VCaP (cell line): ENCODE data around the gene PHGDH.

Experiments used
- H3K27ac ChIP-seq: fragments of 450-650 bp; 2 replicates; pipeline ENCODE4 v1.5.1; 2017
- TF ChIP-seq, protein P1 (sequence below): fragments of 450-650 bp; conservative IDR thresholded peaks from 2 replicates; pipeline ENCODE4 v1.5.1; 2017; ENCODE audit warnings: mild to moderate bottlenecking, moderate library complexity

Gene PHGDH

DNA sequence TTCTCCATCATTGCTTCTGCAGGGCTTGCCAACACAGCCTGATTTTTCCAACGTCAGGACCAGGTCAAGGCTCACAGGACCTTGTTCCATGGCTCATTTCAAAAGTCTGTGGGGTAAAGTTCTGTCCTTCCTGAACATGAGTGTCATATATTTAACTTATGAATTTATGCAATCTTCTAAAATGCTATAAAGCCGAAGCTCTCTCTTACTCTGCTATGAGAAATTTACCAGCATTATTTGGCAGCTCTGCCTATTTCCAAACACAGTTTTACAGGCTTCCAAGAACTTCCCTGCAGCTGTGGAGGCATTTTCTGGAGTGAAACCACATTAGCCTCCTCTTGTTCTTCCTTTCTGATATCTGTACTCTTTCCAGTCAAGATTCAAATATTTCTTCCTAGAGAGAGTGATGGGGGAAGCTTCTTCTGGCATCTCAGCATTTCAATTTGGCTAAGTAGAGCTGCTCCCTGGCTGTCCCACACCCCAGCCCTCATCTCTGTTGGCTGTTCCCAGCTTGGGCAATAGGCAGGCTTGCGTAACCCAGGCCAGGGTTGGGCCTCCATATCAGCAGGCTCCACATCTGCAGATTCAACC lies 72.6 kb downstream of the PHGDH start:
- TF ChIP-seq, protein P1, sequence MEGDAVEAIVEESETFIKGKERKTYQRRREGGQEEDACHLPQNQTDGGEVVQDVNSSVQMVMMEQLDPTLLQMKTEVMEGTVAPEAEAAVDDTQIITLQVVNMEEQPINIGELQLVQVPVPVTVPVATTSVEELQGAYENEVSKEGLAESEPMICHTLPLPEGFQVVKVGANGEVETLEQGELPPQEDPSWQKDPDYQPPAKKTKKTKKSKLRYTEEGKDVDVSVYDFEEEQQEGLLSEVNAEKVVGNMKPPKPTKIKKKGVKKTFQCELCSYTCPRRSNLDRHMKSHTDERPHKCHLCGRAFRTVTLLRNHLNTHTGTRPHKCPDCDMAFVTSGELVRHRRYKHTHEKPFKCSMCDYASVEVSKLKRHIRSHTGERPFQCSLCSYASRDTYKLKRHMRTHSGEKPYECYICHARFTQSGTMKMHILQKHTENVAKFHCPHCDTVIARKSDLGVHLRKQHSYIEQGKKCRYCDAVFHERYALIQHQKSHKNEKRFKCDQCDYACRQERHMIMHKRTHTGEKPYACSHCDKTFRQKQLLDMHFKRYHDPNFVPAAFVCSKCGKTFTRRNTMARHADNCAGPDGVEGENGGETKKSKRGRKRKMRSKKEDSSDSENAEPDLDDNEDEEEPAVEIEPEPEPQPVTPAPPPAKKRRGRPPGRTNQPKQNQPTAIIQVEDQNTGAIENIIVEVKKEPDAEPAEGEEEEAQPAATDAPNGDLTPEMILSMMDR: no peak
- peak overlapping the region; percentile 31 for H3K27ac ChIP-seq

DNA sequence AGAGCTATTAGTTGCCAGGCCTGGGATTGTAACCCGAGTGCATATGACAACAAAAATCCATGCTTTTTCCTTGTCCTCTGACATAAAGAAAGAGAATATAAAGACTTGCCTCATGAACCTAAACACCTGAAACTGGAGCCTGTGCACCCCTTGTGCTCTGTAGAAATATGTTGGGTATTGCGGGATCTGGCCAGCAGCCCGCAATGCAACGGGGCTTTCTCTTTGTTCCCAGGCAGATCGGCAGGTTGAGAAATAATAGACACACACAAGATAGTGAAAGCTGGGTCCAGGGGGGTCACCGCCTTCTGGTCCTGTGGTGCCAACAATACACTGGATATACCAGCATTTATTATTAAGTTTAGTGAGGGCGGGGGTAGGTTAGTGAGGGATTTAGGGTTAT lies 74.3 kb downstream of the PHGDH start:
- H3K27ac ChIP-seq: peak overlapping the region; percentile 25; the same call in 1 of the 2 replicates

DNA sequence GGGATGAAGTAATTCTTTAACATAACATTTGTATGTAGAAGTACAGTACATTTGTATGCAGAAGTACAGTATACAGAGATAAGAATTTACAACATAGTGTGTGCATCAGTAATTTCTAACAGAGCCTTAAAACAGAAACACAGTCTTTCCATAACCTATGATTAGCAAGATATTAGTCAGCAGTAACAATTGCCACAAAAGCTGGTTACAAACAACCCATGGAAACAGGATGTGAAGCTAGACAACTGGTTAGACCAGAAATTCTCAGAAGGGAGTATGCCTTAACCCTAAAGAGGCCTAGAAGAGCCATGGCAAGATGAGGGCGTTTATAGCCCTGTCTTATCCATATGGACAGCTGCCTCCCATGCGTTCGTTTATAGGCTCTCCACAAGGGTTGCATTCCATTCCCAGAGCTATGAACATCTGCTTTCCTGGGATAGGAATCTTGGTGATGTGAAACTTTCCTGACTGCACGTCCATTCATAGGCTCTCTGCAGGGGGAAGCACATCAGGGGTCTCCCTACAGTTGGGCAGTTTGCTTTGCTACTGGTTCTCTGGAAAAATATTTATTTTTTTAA lies 74.8 kb downstream of the PHGDH start:
- peak overlapping the region; percentile 25; the same call in 1 of the 2 replicates for H3K27ac ChIP-seq

DNA sequence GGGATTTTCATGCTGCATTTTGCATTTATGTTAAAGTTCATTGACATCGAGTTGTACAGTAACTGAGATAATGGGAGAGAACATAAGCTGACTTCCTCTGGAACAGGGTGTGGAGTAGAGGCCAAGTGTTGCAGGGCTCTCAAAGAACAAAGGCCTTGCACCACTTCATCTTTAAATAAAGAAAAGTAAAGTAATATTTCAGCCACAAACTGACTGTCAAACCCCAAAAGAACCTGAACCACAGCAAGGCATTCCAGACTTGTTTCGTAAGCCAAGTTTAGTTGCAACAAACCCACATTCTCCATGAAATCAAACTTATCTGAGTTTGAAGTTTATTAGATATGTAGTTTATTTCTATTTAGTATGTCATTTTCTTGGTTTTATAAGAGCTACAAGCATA lies 76.0 kb downstream of the PHGDH start:
- no peak overlapping the region for H3K27ac ChIP-seq
- TF ChIP-seq, protein P1: no peak

DNA sequence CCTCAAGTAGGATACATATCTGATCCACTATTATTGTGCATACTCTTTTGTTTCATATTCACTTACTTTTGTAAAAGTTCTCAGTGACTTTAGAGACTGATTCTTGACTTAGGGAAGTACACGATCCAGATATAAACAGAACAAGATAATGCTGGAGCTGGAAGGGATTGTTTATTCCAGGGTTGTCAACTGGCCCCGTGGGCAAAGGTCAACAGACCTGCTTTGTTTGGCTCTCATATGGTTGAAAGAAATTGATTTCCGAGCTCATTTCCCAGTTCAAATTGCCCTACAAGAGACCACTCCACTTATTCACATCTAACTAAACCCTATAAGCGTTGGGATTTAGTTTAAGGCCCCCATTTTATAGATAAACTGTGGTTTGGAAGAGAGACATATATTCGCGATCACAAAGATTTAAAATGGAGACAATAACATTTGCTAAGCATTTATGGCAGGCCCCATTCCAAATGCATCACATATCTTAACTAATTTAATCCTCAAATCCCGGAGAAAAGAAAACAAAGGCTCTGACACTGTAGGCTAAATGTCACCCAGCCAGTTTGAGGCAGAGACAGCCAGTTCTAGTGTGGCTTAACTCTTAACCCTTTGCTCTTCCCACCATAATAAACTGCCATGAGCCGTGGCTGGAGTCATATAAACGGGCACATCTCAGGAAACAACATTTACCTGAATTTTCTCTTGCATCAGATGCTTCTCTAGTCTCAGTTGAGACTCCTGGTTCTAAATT lies 78.9 kb downstream of the PHGDH start:
- H3K27ac ChIP-seq: no peak overlapping the region
- TF ChIP-seq, protein P1: no peak

DNA sequence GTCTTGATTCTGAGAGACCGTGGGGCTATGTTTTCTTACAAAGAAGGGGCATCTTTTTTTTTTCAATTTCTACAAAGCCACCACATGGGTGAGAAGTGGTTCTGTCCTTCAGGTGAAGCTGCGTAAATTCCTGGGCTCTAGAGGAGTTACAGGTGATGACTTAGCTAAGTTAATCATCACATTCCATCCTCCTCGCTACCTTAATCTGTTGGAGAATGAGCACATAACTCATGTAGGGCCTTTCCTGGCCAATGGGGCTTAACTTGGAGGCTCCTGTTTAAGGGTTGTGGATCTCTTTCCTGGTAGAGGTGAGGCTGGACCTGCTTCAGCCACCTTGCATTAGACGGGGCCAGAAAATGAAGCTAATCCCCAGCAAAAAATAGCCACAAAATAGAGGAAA lies 79.6 kb downstream of the PHGDH start:
- TF ChIP-seq, protein P1: no peak
- H3K27ac ChIP-seq: no peak overlapping the region
